Measurements from ENCODE around the gene SST. TPM values are rescaled to one million over a fixed set of nuclear protein-coding genes. Genes with fewer than 3 reads are reported as not detected.

The SST gene
- total RNA-seq, 1 experiment from 2014 or later: not detected

DNA sequence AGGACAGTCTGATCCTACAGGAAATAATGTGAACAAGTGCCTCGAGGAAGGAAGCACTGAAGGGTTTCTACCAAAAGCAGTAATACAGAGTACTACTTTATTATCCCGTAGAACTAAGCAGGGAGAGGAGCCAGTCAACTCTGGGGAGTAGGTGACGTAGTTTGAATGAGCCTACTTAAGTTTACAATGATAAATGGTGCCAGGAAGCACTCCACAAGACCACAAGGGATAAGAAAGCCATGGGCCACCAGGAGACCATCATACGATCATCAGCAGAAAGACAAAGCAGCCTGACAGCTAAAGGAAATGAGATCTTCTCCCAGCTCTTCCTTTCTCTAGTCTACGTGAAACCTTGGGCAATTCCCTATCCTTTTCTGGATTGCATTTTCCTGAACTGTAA is 27.3 kb downstream of the SST start:
- ChIA-PET CTCF (no interaction called here), POLR2A (no interaction called here), RAD21 (ENCODE audit: low non-redundant PET in 1 of 2, low total read pairs in 2 of 2, uncharacterized antibody in 2 of 2, unreplicated experiment in 2 of 2) (no interaction called here)
- Histone ChIP-seq H3K27me3 (ENCODE audit: insufficient read depth, low read length) (peaks cover 16% of the 10 kb centered on the region; the same call in 1 of the 2 replicates), H3K36me3 (ENCODE audit: control insufficient read depth in 1 of 2, insufficient read depth in 2 of 2, low read length in 2 of 2) (no peaks in the 10 kb centered on the region), H3K79me2 (ENCODE audit: insufficient read depth, low read length) (no peaks in the 10 kb centered on the region), H3K4me3 (replicated peaks in 1 of 2; ENCODE audit: low read depth in 1 of 2, low read length in 2 of 2) (no peak overlapping the region), H3K9me3 (ENCODE audit: control insufficient read depth in 1 of 2, insufficient read depth in 1 of 2, low read depth in 1 of 2, low read length in 2 of 2) (no peaks in the 10 kb centered on the region), H3K9ac (ENCODE audit: low read length) (no peak overlapping the region), H4K20me1 (ENCODE audit: insufficient read depth) (no peaks in the 10 kb centered on the region), H3K27ac (ENCODE audit: low read depth, low read length) (no peak overlapping the region), H3K4me2 (ENCODE audit: low read length) (no peak overlapping the region), H3K4me1 (ENCODE audit: control insufficient read depth in 1 of 2, insufficient read depth in 2 of 2, low read length in 2 of 2) (no peaks in the 10 kb centered on the region), H3K9me2 (ENCODE audit: insufficient read depth) (no peaks in the 10 kb centered on the region), H2AFZ (ENCODE audit: low read depth, low read length, poor library complexity, severe bottlenecking) (no peak overlapping the region)
- intact Hi-C loops (cut with micrococcal nuclease): no loop called here
- DNase-seq (ENCODE audit: low read depth, low spot score): no peak
- TF ChIP-seq EZH2phosphoT487 (IDR thresholded peaks at IDR 0.05; ENCODE audit: borderline replicate concordance): no peak
- TF ChIP-seq, protein P1, sequence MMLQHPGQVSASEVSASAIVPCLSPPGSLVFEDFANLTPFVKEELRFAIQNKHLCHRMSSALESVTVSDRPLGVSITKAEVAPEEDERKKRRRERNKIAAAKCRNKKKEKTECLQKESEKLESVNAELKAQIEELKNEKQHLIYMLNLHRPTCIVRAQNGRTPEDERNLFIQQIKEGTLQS (IDR thresholded peaks at IDR 0.05): no peak
- TF ChIP-seq YY1 (IDR thresholded peaks at IDR 0.05; ENCODE audit: extremely low read depth, insufficient replicate concordance, low read depth, low read length): no peak
- no peak for TF ChIP-seq MAX (IDR thresholded peaks at IDR 0.05)
- TF ChIP-seq RAD21 (IDR thresholded peaks at IDR 0.05; ENCODE audit: low read depth): no peak
- no peak for TF ChIP-seq JUND (IDR thresholded peaks at IDR 0.05)
- TF ChIP-seq CEBPB (IDR thresholded peaks at IDR 0.05; ENCODE audit: low read depth): no peak
- no peak for TF ChIP-seq EZH2 (IDR thresholded peaks at IDR 0.05)
- TF ChIP-seq, protein P2, sequence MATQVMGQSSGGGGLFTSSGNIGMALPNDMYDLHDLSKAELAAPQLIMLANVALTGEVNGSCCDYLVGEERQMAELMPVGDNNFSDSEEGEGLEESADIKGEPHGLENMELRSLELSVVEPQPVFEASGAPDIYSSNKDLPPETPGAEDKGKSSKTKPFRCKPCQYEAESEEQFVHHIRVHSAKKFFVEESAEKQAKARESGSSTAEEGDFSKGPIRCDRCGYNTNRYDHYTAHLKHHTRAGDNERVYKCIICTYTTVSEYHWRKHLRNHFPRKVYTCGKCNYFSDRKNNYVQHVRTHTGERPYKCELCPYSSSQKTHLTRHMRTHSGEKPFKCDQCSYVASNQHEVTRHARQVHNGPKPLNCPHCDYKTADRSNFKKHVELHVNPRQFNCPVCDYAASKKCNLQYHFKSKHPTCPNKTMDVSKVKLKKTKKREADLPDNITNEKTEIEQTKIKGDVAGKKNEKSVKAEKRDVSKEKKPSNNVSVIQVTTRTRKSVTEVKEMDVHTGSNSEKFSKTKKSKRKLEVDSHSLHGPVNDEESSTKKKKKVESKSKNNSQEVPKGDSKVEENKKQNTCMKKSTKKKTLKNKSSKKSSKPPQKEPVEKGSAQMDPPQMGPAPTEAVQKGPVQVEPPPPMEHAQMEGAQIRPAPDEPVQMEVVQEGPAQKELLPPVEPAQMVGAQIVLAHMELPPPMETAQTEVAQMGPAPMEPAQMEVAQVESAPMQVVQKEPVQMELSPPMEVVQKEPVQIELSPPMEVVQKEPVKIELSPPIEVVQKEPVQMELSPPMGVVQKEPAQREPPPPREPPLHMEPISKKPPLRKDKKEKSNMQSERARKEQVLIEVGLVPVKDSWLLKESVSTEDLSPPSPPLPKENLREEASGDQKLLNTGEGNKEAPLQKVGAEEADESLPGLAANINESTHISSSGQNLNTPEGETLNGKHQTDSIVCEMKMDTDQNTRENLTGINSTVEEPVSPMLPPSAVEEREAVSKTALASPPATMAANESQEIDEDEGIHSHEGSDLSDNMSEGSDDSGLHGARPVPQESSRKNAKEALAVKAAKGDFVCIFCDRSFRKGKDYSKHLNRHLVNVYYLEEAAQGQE (IDR thresholded peaks at IDR 0.05; ENCODE audit: low read depth): no peak
- no peak for TF ChIP-seq SRF (IDR thresholded peaks at IDR 0.05; ENCODE audit: low read depth)
- TF ChIP-seq ZBTB33 (IDR thresholded peaks at IDR 0.05; ENCODE audit: extremely low read depth, insufficient replicate concordance, low read length): no peak
- TF ChIP-seq ZFX (IDR thresholded peaks at IDR 0.05): no peak
- ATAC-seq: no peak
- BruUV-seq (replicated peaks): no TSS peak
